PFSK-1 (cell line): ENCODE data around the gene MFNG.

Experiments
- FOXP2 ChIP-seq: optimal IDR thresholded peaks from 2 replicates; pipeline ENCODE3; 2011; ENCODE audit warnings: borderline replicate concordance, control low read depth, inconsistent platforms; ENCODE audit not compliant: insufficient read depth; ENCODE audit errors: extremely low read length, extremely low read depth
- POLR2AphosphoS5 ChIP-seq: IDR thresholded peaks from 2 replicates; pipeline ENCODE4 v1.6.1; 2012; ENCODE audit warnings: low read depth, mild to moderate bottlenecking, control low read depth, low read length, moderate library complexity
- REST ChIP-seq, 2 experiments: IDR thresholded peaks; 2 replicates each; pipeline versions ENCODE4 v1.6.1 to v1.8.0; 2011 to 2012; ENCODE audit warnings: low read depth in 2 of 2, low read length in 2 of 2, control low read depth in 1 of 2, inconsistent platforms in 1 of 2, mild to moderate bottlenecking in 1 of 2, moderate library complexity in 1 of 2; ENCODE audit not compliant: insufficient read depth in 1 of 2
- SIN3A ChIP-seq: IDR thresholded peaks from 2 replicates; pipeline ENCODE4 v1.6.1; 2012; ENCODE audit warnings: mild to moderate bottlenecking, low read length, moderate library complexity, borderline replicate concordance; ENCODE audit not compliant: insufficient read depth
- TAF1 ChIP-seq: IDR thresholded peaks from 2 replicates; pipeline ENCODE4 v1.6.1; 2012; ENCODE audit warnings: low read length, control low read depth, borderline replicate concordance; ENCODE audit not compliant: insufficient read depth

Gene MFNG

DNA sequence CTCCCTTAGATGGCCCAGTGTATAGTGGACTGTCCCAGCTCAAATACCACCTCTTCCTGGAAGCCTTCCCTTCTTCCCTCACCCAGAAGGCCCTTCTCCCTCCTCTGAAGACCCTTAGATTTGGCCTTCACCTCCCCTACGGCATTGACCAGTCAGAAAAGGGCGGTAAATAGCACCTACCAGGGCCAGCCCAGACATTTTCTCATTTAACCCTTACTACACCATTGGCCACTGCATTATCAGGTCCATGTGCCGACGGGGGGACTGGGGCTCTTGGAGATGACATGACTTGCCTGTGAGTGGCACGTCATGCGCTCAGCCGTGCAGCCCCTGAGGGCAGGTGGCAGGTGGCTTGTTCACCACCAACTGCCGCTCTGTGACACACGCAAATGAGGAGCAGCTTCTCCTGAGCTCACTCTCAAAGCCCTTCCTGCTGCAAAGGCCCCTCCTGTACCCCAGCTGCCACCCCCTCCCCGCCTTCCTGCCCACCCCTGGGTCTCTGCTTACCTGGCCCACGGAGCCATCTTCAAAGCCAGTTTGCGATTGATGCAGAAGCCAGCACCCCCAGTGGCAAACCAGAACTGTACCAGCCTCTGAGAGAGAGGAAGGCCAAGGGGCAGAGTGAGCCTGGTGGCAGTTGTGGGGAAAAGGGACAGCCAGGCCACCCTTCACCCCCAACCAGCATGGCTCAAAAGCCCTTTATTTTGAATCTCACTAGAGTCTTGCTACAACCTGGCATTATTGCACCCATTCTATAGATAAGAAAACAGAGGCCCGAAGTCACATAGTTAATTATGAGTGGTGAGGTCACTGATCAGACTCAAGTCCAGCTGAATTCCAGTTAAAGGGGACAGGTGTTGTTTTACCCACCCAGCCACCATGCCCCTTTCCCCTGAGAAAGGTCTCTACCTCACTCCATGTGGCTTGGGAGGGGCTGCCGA, 9.5 kb downstream of the MFNG start:
- TF ChIP-seq REST (IDR thresholded peaks at IDR 0.05; ENCODE audit: insufficient read depth in 1 of 2, low read depth in 2 of 2, low read length in 2 of 2) (no peak), TAF1 (no peak), FOXP2 (no peak), SIN3A (no peak), POLR2AphosphoS5 (no peak)

DNA sequence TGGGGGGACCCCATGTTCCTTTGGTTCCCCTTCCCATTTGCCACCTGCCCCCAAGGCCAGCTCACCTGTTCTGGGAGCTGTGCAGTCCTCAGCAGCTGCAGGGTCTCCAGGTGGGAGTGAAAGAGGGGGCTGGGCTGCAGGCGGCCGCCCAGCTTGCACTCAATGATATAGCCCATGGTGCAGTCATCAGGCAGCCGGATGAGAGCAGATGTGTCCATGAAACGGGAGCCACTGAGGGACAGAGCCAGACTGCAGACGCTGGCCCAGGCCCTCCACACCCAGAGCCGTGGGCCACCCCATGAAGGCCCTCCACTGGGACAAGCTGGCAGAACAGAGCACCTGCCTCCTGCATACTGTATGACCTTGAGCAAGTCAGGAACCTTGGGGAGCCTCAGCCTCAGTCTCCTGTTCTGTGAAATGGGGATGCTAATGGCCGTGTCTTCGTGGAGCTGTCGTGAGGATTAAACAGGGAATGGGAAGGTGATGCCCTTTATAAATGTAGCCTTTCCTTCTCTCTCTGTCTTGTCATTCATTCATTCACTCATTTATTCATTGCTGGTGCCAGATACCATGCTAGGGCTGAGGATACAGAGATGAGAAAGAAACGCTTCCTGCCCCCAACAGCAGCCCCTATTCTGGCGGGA, 11.6 kb downstream of the MFNG start:
- TF ChIP-seq REST (IDR thresholded peaks at IDR 0.05; ENCODE audit: insufficient read depth in 1 of 2, low read depth in 2 of 2, low read length in 2 of 2) (no peak), POLR2AphosphoS5 (no peak), FOXP2 (no peak), SIN3A (no peak), TAF1 (no peak)

GRCh38 chr22:37473437-37473946, 12.7 kb downstream of the MFNG start:
- TF ChIP-seq SIN3A (no peak), POLR2AphosphoS5 (no peak), TAF1 (no peak), REST (IDR thresholded peaks at IDR 0.05; ENCODE audit: insufficient read depth in 1 of 2, low read depth in 2 of 2, low read length in 2 of 2) (no peak), FOXP2 (no peak)

GRCh38 chr22:37472418-37473006, 13.7 kb downstream of the MFNG start:
- no peak for TF ChIP-seq POLR2AphosphoS5
- no peak for TF ChIP-seq SIN3A
- no peak for TF ChIP-seq FOXP2
- no peak for TF ChIP-seq REST (IDR thresholded peaks at IDR 0.05; ENCODE audit: insufficient read depth in 1 of 2, low read depth in 2 of 2, low read length in 2 of 2)
- no peak for TF ChIP-seq TAF1
